ENCODE results near the gene RABGAP1L. TPM values are rescaled to one million over a fixed set of nuclear protein-coding genes. Genes with fewer than 3 reads are reported as not detected.

The RABGAP1L gene
- total RNA-seq, 1 donor from 2014 or later, result 83.9 TPM

GRCh38 chr1:174657411-174657810, 498.1 kb downstream of the RABGAP1L start:
- no peaks in the 10 kb centered on the region for H3K36me3 ChIP-seq
- H3K9me3 ChIP-seq, result no peaks in the 10 kb centered on the region
- H3K4me1 ChIP-seq, result no peaks in the 10 kb centered on the region
- ATAC-seq (no peak), DNase-seq (no peak)
- H3K27me3 ChIP-seq (ENCODE audit: low read depth), result no peaks in the 10 kb centered on the region
- no peak overlapping the region for H3K4me3 ChIP-seq
- no peak for TF ChIP-seq CTCF (IDR thresholded peaks at IDR 0.05)
- intact Hi-C loops (cut with DNase I), result no loop called here
- no peak overlapping the region for H3K27ac ChIP-seq

- intact Hi-C loops (cut with DNase I), result no loop called here
These were observed 498.6 kb downstream of the RABGAP1L start for GRCh38 chr1:174657893-174658292.

GRCh38 chr1:174659823-174660222, 500.5 kb downstream of the RABGAP1L start:
- DNase-seq, result no peak
- intact Hi-C loops (cut with DNase I), result no loop called here
- TF ChIP-seq CTCF (IDR thresholded peaks at IDR 0.05), result no peak

More at GRCh38 chr1:174657893-174658292, 498.6 kb downstream of the RABGAP1L start:
- ATAC-seq, result no peak
- Histone ChIP-seq H3K4me3 (no peak overlapping the region), H3K27ac (no peak overlapping the region), H3K36me3 (no peaks in the 10 kb centered on the region), H3K27me3 (ENCODE audit: low read depth) (no peaks in the 10 kb centered on the region), H3K4me1 (no peaks in the 10 kb centered on the region), H3K9me3 (no peaks in the 10 kb centered on the region)
- TF ChIP-seq CTCF (IDR thresholded peaks at IDR 0.05), result no peak
- DNase-seq, result no peak

GRCh38 chr1:174660476-174660875, 501.2 kb downstream of the RABGAP1L start:
- Histone ChIP-seq H3K4me3 (no peak overlapping the region), H3K36me3 (no peaks in the 10 kb centered on the region)
- no peak for TF ChIP-seq CTCF (IDR thresholded peaks at IDR 0.05)

More at GRCh38 chr1:174659823-174660222, 500.5 kb downstream of the RABGAP1L start:
- no peaks in the 10 kb centered on the region for H3K4me1 ChIP-seq
- H3K36me3 ChIP-seq, result no peaks in the 10 kb centered on the region
- ATAC-seq, result no peak
- H3K27me3 ChIP-seq (ENCODE audit: low read depth), result no peaks in the 10 kb centered on the region
- H3K27ac ChIP-seq, result no peak overlapping the region
- H3K9me3 ChIP-seq, result no peaks in the 10 kb centered on the region
- H3K4me3 ChIP-seq, result no peak overlapping the region

GRCh38 chr1:174663358-174663757, 504.0 kb downstream of the RABGAP1L start:
- H3K4me3 ChIP-seq, result no peak overlapping the region
- no peak overlapping the region for H3K27ac ChIP-seq
- DNase-seq (no peak), ATAC-seq (no peak)
- no peaks in the 10 kb centered on the region for H3K36me3 ChIP-seq
- no peaks in the 10 kb centered on the region for H3K27me3 ChIP-seq (ENCODE audit: low read depth)
- no peak for TF ChIP-seq CTCF (IDR thresholded peaks at IDR 0.05)
- intact Hi-C loops (cut with DNase I), result no loop called here
- H3K9me3 ChIP-seq, result peaks cover 11% of the 10 kb centered on the region
- H3K4me1 ChIP-seq, result no peaks in the 10 kb centered on the region

More at GRCh38 chr1:174660476-174660875, 501.2 kb downstream of the RABGAP1L start:
- no peaks in the 10 kb centered on the region for H3K9me3 ChIP-seq
- H3K27ac ChIP-seq, result no peak overlapping the region
- no peaks in the 10 kb centered on the region for H3K27me3 ChIP-seq (ENCODE audit: low read depth)
- no peaks in the 10 kb centered on the region for H3K4me1 ChIP-seq
- intact Hi-C loops (cut with DNase I), result no loop called here
- DNase-seq, result no peak
- ATAC-seq, result no peak

GRCh38 chr1:174666248-174666647, 506.9 kb downstream of the RABGAP1L start:
- Histone ChIP-seq H3K36me3 (no peaks in the 10 kb centered on the region), H3K4me3 (no peak overlapping the region), H3K4me1 (no peaks in the 10 kb centered on the region), H3K27ac (no peak overlapping the region), H3K27me3 (ENCODE audit: low read depth) (no peaks in the 10 kb centered on the region), H3K9me3 (peaks cover 24% of the 10 kb centered on the region)
- TF ChIP-seq CTCF (IDR thresholded peaks at IDR 0.05), result no peak
- no peak for ATAC-seq
- no peak for DNase-seq
- intact Hi-C loops (cut with DNase I), result no loop called here
